IgD-negative memory B cell (primary cell): Measurements from ENCODE around the gene PADI2. TPM values are rescaled to one million over a fixed set of nuclear protein-coding genes. Genes with fewer than 3 reads are reported as not detected.

ENCODE experiments used
- H3K27ac Mint-ChIP-seq, 3 donors: one replicate each; pipeline ENCODE4 v1.8.0; 2020 to 2022; ENCODE audit warnings: mild to moderate bottlenecking in 3 of 3, mixed read lengths in 3 of 3, moderate library complexity in 1 of 3
- H3K27me3 Mint-ChIP-seq: one replicate; pipeline ENCODE4 v1.8.0; 2021; ENCODE audit warnings: mixed read lengths
- H3K36me3 Mint-ChIP-seq: one replicate; pipeline ENCODE4 v1.8.0; 2020; ENCODE audit warnings: mild to moderate bottlenecking, mixed read lengths
- H3K4me1 Mint-ChIP-seq, 3 donors: one replicate each; pipeline ENCODE4 v1.8.0; 2020 to 2022; ENCODE audit warnings: mixed read lengths in 3 of 3, mild to moderate bottlenecking in 1 of 3
- H3K4me3 Mint-ChIP-seq, 4 donors: one replicate each; pipeline ENCODE4 v1.8.0; 2020 to 2022; ENCODE audit warnings: mild to moderate bottlenecking in 4 of 4, mixed read lengths in 4 of 4, moderate library complexity in 3 of 4
- H3K9me3 Mint-ChIP-seq, 3 donors: one replicate each; pipeline ENCODE4 v1.8.0; 2020 to 2021; ENCODE audit warnings: mixed read lengths in 3 of 3, mild to moderate bottlenecking in 1 of 3
- polyA plus RNA-seq: library from polyadenylated mRNA; unstranded; fragments of 300-500 nt; fragmentation: Illumina TruSeq; gene quantifications from one replicate; pipeline ENCODE4 v1.2.3, GENCODE V29; 2021

The PADI2 gene
- polyA plus RNA-seq, result 0.10 TPM

GRCh38 chr1:17119076-17119772 is at the start of gene PADI2:
Gene PADI2, minus strand, starts transcription at chr1:17119451. Its CDS starts 80 bp downstream, at chr1:17119371.
- Mint-ChIP-seq H3K27me3 (peaks cover 18% of the 10 kb centered on the region), H3K36me3 (no peaks in the 10 kb centered on the region), H3K27ac (no peak within 1 kb of the TSS), H3K4me3 (peak within 1 kb of the TSS; percentile 20 to 89 (median 80)), H3K9me3 (no peaks in the 10 kb centered on the region), H3K4me1 (peaks cover 0 to 13% (median 12%) of the 10 kb centered on the region in 3 donors)

- Mint-ChIP-seq H3K36me3 (peaks cover 1% of the 10 kb centered on the region), H3K4me1 (peaks cover 0 to 1% (median 0%) of the 10 kb centered on the region in 3 donors), H3K9me3 (no peaks in the 10 kb centered on the region), H3K4me3 (no peak overlapping the region), H3K27me3 (peaks cover 9% of the 10 kb centered on the region), H3K27ac (no peak overlapping the region)
Observed at GRCh38 chr1:17168091-17168876, 49.0 kb upstream of the PADI2 start.

GRCh38 chr1:17167786-17168090 is 48.5 kb upstream of the PADI2 start:
- peaks cover 0 to 1% (median 0%) of the 10 kb centered on the region in 3 donors for H3K4me1 Mint-ChIP-seq
- H3K4me3 Mint-ChIP-seq, result no peak overlapping the region
- no peaks in the 10 kb centered on the region for H3K9me3 Mint-ChIP-seq
- peaks cover 1% of the 10 kb centered on the region for H3K36me3 Mint-ChIP-seq
- H3K27me3 Mint-ChIP-seq, result peaks cover 9% of the 10 kb centered on the region
- H3K27ac Mint-ChIP-seq, result no peak overlapping the region

GRCh38 chr1:17167041-17167785 is 48.0 kb upstream of the PADI2 start:
- H3K36me3 Mint-ChIP-seq, result peaks cover 1% of the 10 kb centered on the region
- H3K4me1 Mint-ChIP-seq, result peaks cover 0 to 1% (median 0%) of the 10 kb centered on the region in 3 donors
- no peak overlapping the region for H3K27ac Mint-ChIP-seq
- no peaks in the 10 kb centered on the region for H3K9me3 Mint-ChIP-seq
- H3K27me3 Mint-ChIP-seq, result peaks cover 9% of the 10 kb centered on the region
- no peak overlapping the region for H3K4me3 Mint-ChIP-seq

GRCh38 chr1:17165823-17166222 is 46.6 kb upstream of the PADI2 start:
- Mint-ChIP-seq H3K36me3 (peaks cover 1% of the 10 kb centered on the region), H3K27ac (no peak overlapping the region), H3K4me1 (peaks cover 0 to 3% (median 1%) of the 10 kb centered on the region in 3 donors), H3K4me3 (no peak overlapping the region), H3K9me3 (peaks cover 0 to 3% (median 0%) of the 10 kb centered on the region in 3 donors), H3K27me3 (peaks cover 7% of the 10 kb centered on the region)

- peaks cover 1% of the 10 kb centered on the region for H3K36me3 Mint-ChIP-seq
- H3K4me1 Mint-ChIP-seq, result peaks cover 0 to 3% (median 1%) of the 10 kb centered on the region in 3 donors
- H3K9me3 Mint-ChIP-seq, result peaks cover 0 to 3% (median 0%) of the 10 kb centered on the region in 3 donors
- H3K4me3 Mint-ChIP-seq, result no peak overlapping the region
- H3K27me3 Mint-ChIP-seq, result peaks cover 7% of the 10 kb centered on the region
- no peak overlapping the region for H3K27ac Mint-ChIP-seq
Observed at GRCh38 chr1:17163789-17164666, 44.8 kb upstream of the PADI2 start.

GRCh38 chr1:17163371-17163770 is 44.1 kb upstream of the PADI2 start:
- Mint-ChIP-seq H3K4me1 (peaks cover 0 to 3% (median 0%) of the 10 kb centered on the region in 3 donors), H3K4me3 (no peak overlapping the region), H3K27me3 (peaks cover 7% of the 10 kb centered on the region), H3K27ac (peak overlapping the region in 2 of 3 donors; percentile 16 to 23), H3K9me3 (peaks cover 0 to 5% (median 0%) of the 10 kb centered on the region in 3 donors), H3K36me3 (peaks cover 1% of the 10 kb centered on the region)

GRCh38 chr1:17162941-17163340 is 43.7 kb upstream of the PADI2 start:
- Mint-ChIP-seq H3K9me3 (peaks cover 0 to 5% (median under 1%) of the 10 kb centered on the region in 3 donors), H3K4me1 (peaks cover 0 to 3% (median 0%) of the 10 kb centered on the region in 3 donors), H3K27me3 (peaks cover 7% of the 10 kb centered on the region), H3K4me3 (no peak overlapping the region), H3K27ac (no peak overlapping the region), H3K36me3 (peaks cover 1% of the 10 kb centered on the region)

GRCh38 chr1:17161926-17162800 is 42.9 kb upstream of the PADI2 start:
- Mint-ChIP-seq H3K4me3 (no peak overlapping the region), H3K9me3 (peaks cover 0 to 8% (median 6%) of the 10 kb centered on the region in 3 donors), H3K27me3 (peaks cover 3% of the 10 kb centered on the region), H3K27ac (no peak overlapping the region), H3K36me3 (peaks cover 1% of the 10 kb centered on the region), H3K4me1 (peaks cover 0 to 3% (median 0%) of the 10 kb centered on the region in 3 donors)

- H3K27me3 Mint-ChIP-seq, result peaks cover 1% of the 10 kb centered on the region
- no peak overlapping the region for H3K27ac Mint-ChIP-seq
- peaks cover 0 to 3% (median 0%) of the 10 kb centered on the region in 3 donors for H3K4me1 Mint-ChIP-seq
- no peaks in the 10 kb centered on the region for H3K36me3 Mint-ChIP-seq
- peak overlapping the region in 1 of 4 donors; percentile 9 for H3K4me3 Mint-ChIP-seq
- peaks cover 8 to 13% (median 8%) of the 10 kb centered on the region in 3 donors for H3K9me3 Mint-ChIP-seq
Observed at GRCh38 chr1:17161137-17161740, 42.0 kb upstream of the PADI2 start.

GRCh38 chr1:17158961-17159360 is 39.7 kb upstream of the PADI2 start:
- peaks cover 0 to 3% (median 0%) of the 10 kb centered on the region in 3 donors for H3K4me1 Mint-ChIP-seq
- H3K9me3 Mint-ChIP-seq, result peaks cover 23 to 31% (median 23%) of the 10 kb centered on the region in 3 donors
- H3K4me3 Mint-ChIP-seq, result no peak overlapping the region
- no peak overlapping the region for H3K27ac Mint-ChIP-seq
- H3K36me3 Mint-ChIP-seq, result peaks cover 1% of the 10 kb centered on the region
- H3K27me3 Mint-ChIP-seq, result peaks cover 6% of the 10 kb centered on the region

- Mint-ChIP-seq H3K36me3 (peaks cover 1% of the 10 kb centered on the region), H3K9me3 (peaks cover 23 to 50% (median 37%) of the 10 kb centered on the region in 3 donors), H3K4me1 (peaks cover 0 to 2% (median 0%) of the 10 kb centered on the region in 3 donors), H3K27ac (no peak overlapping the region), H3K27me3 (peaks cover 12% of the 10 kb centered on the region), H3K4me3 (no peak overlapping the region)
Observed at GRCh38 chr1:17156108-17156507, 36.9 kb upstream of the PADI2 start.
